Measurements from ENCODE around the gene SEMA3E.

SEMA3E gene

DNA sequence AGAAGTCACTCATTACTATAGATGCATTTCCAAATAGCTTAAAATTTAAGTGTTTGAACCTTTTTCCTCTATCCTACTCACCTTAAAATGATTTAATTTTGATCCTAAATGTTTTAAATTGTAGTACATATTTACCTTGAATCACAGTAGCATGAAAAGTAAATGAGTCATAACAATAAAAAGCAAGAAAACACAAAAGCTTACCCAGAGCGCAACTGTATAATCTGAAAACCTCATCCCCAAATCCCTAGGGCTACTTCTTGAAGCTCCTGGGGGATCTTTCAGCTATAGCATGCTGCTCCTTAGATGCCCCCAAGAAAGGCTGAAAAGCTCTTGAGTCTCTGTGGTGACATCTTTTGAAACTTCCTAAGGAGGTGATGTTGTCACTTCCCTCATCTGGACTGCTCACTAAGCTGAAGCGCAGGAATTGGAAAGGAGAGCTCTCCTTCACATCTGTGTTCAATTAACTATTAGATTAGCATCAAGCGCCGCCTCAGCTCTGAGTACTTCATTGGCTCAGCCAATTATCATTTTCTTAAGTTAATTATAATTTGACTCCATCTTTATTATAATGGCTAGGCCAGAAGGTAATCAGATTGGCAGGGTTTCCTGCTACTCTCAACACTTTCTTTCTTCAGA lies 60.2 kb downstream of the SEMA3E start:
- H3K4me3 ChIP-seq (ENCODE audit: low read depth, low read length) = no peak overlapping the region

DNA sequence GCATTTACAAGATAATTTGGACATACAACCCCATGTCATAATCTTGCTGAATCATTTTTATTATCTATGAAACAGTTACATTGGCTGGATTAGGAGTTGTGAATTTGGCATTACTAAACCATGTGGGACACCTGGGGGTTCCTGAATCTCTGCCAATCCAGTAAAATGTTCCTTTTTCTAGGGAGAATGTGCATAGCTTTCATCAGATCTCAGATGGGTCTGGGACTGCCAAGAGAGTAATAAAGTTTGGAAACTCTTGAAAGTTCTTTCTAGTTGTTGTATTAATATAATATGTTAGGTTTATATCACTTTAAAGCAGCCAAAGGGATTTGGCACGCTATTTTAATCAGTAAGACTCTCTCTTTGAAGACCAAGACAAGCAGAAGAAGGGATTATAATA lies 62.7 kb downstream of the SEMA3E start:
- H3K27ac ChIP-seq = no peak overlapping the region
- H3K36me3 ChIP-seq = no peaks in the 10 kb centered on the region
- TF ChIP-seq, protein P1, sequence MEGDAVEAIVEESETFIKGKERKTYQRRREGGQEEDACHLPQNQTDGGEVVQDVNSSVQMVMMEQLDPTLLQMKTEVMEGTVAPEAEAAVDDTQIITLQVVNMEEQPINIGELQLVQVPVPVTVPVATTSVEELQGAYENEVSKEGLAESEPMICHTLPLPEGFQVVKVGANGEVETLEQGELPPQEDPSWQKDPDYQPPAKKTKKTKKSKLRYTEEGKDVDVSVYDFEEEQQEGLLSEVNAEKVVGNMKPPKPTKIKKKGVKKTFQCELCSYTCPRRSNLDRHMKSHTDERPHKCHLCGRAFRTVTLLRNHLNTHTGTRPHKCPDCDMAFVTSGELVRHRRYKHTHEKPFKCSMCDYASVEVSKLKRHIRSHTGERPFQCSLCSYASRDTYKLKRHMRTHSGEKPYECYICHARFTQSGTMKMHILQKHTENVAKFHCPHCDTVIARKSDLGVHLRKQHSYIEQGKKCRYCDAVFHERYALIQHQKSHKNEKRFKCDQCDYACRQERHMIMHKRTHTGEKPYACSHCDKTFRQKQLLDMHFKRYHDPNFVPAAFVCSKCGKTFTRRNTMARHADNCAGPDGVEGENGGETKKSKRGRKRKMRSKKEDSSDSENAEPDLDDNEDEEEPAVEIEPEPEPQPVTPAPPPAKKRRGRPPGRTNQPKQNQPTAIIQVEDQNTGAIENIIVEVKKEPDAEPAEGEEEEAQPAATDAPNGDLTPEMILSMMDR (IDR thresholded peaks at IDR 0.05; ENCODE audit: low read depth, low read length) = no peak
- no peaks in the 10 kb centered on the region for H3K27me3 ChIP-seq (ENCODE audit: insufficient read depth, low read depth, severe bottlenecking)
- H3K4me3 ChIP-seq (ENCODE audit: low read depth, low read length) = no peak overlapping the region
- no peaks in the 10 kb centered on the region for H3K9me3 ChIP-seq (ENCODE audit: severe bottlenecking)
- no peak for DNase-seq

More for the DNA sequence above, 60.2 kb downstream of the SEMA3E start:
- DNase-seq = no peak
- TF ChIP-seq, protein P1 (IDR thresholded peaks at IDR 0.05; ENCODE audit: low read depth, low read length) = no peak
- Histone ChIP-seq H3K36me3 (no peaks in the 10 kb centered on the region), H3K27ac (no peak overlapping the region), H3K27me3 (ENCODE audit: insufficient read depth, low read depth, severe bottlenecking) (no peaks in the 10 kb centered on the region), H3K9me3 (ENCODE audit: severe bottlenecking) (no peaks in the 10 kb centered on the region)

DNA sequence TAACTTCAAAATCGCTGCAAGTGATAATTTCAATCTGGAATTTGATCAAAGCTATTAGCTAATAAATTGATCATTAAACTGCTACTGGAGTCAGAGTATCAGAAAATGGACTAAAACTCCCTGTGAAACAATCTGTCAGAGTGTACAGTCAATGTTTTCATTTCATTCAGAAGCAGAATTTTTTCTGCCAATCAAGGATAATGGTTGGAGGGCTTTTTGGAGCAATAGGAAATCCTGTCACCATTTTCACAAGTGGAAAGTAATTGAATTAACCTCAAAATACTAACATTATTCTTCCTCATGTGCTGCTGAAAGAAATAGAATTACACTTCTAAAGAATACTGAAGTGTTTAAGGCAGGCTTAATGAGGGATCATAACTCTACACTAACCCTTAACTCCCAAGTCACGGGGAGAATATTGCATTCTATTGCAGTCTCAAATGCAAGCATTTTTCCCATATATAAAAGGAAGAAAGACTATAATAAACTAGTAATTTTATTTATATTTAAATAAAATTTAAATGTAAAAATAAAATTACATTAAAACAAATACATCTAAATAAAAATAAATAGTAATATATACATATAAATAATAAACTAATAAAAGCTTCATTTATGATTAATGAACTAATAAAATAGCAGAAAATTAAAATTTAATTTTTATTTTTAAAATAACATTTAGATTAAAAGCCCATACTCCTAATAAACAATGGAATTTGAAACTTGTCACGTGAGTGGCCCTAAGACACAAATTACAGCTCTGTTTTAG lies 67.1 kb downstream of the SEMA3E start:
- H3K27me3 ChIP-seq (ENCODE audit: insufficient read depth, low read depth, severe bottlenecking) = no peaks in the 10 kb centered on the region
- DNase-seq = no peak
- no peaks in the 10 kb centered on the region for H3K36me3 ChIP-seq
- TF ChIP-seq, protein P1 (IDR thresholded peaks at IDR 0.05; ENCODE audit: low read depth, low read length) = no peak
- no peaks in the 10 kb centered on the region for H3K9me3 ChIP-seq (ENCODE audit: severe bottlenecking)
- no peak overlapping the region for H3K27ac ChIP-seq
- no peak overlapping the region for H3K4me3 ChIP-seq (ENCODE audit: low read depth, low read length)

DNA sequence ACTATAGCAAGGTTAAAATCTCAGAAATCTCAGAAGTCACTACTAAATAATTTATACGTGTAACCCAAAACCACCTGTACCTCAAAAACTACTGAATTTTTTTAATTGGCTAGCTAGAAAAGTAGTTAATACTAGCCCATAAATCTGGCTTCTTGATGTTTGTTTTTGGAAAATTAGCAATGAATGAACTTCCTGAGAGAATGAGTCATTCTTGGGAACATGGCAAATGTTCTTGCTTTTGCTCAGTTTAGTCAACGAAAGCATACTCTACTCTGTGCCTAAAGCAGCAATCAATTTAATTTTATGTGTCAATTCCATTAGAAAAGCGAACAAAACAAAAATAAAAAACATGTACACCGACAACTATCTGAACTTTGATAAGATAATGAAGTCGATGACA lies 69.2 kb downstream of the SEMA3E start:
- TF ChIP-seq, protein P1 (IDR thresholded peaks at IDR 0.05; ENCODE audit: low read depth, low read length) = no peak
- no peaks in the 10 kb centered on the region for H3K27me3 ChIP-seq (ENCODE audit: insufficient read depth, low read depth, severe bottlenecking)
- no peaks in the 10 kb centered on the region for H3K36me3 ChIP-seq
- no peak for DNase-seq
- no peak overlapping the region for H3K27ac ChIP-seq
- no peaks in the 10 kb centered on the region for H3K9me3 ChIP-seq (ENCODE audit: severe bottlenecking)
- no peak overlapping the region for H3K4me3 ChIP-seq (ENCODE audit: low read depth, low read length)

DNA sequence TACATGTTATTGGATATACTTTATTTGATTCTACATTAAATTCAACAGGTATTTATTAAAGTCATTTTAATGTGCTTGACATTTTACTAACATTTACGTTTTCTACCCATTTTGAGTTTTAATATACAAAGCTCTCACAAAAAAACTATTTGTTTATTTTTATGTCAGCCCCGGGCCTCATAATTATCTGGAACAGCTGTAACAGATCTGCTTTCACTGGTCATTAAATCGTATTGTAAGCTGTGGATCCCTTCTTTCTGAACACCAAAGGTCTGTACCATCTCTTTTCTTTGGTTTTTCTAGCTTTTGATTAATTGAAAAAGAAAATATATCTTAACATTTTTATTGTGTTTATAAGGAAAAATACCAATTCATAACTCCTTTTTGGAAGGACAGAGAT lies 73.5 kb downstream of the SEMA3E start:
- no peaks in the 10 kb centered on the region for H3K36me3 ChIP-seq
- no peaks in the 10 kb centered on the region for H3K9me3 ChIP-seq (ENCODE audit: severe bottlenecking)
- H3K27me3 ChIP-seq (ENCODE audit: insufficient read depth, low read depth, severe bottlenecking) = no peaks in the 10 kb centered on the region
- DNase-seq = no peak
- TF ChIP-seq, protein P1 (IDR thresholded peaks at IDR 0.05; ENCODE audit: low read depth, low read length) = no peak
- H3K4me3 ChIP-seq (ENCODE audit: low read depth, low read length) = no peak overlapping the region
- no peak overlapping the region for H3K27ac ChIP-seq
